Heart left ventricle (tissue), 13 donors: ENCODE data around the gene CNTN5.

Source experiments
- POLR2A ChIP-seq, 2 donors: fragments of 450-650 bp; IDR thresholded peaks; one replicate each; pipeline ENCODE4 v1.6.1; 2017; ENCODE audit warnings: antibody characterized with exemption in 2 of 2, mild to moderate bottlenecking in 2 of 2, moderate library complexity in 2 of 2
- TF ChIP-seq, protein P1 (sequence below), 12 donors: fragments of 200-600 bp; sonication (generic) in 4 of 12; IDR thresholded peaks; one replicate each; pipeline versions ENCODE4 v1.5.0 to v1.8.0; 2018 to 2022; ENCODE audit warnings: antibody characterized with exemption in 12 of 12, mild to moderate bottlenecking in 5 of 12
- donor health status: ischemic (EF 13 %, LVEDD 7.1; RV severe dilation, severe dysfunction).
- donor health status: DM: no; HTN: yes; CAD: no.
- donor health status: DM: no; HTN: no; CAD: no.
- donor health status: ischemic (EF 25% LVEDD 6.9; RV normal size, moderate dysfunction).
- donor health status: ischemic (EF 25% LVEDD 5.7; RV mildly dilated, moderate dysfunction).
- donor health status: ischemic (EF 35%, LVEDD 5.7; RV mildly dilated, moderate dysfunction).
- donor health status: nonischemic (EF 11% LVEDD 7.7; RV severe dilation, severe dysfunction).
- donor health status: DM: yes; HTN: yes; CAD: no.
- donor health status: PGD.
- donor health status: ischemic (EF 29% LVEDD 5.4; RV normal size, mild dysfunction).
- donor health status: nonischemic (EF 23%, LVEDD 6.1; RV moderate dilation, normal function).

DNA sequence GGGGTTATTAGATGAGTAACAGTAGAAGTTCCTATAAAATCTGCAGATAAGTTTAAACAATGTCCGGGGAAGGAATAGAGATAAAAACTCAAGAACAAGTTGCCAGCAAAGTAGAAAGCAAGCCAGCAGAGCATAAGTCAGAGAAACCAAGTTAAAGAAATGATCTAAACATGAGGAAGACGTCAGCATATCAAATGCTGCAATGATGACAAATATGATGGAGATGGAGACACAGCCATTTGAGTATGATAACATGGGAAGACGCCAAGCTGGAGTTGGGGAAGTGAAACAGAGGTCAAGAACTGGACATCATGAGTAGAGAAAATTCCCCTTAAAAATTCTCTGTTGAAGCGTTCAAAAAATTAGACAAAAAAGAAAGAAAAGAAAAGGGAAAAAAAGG lies 571.5 kb downstream of the CNTN5 start:
- TF ChIP-seq, protein P1, sequence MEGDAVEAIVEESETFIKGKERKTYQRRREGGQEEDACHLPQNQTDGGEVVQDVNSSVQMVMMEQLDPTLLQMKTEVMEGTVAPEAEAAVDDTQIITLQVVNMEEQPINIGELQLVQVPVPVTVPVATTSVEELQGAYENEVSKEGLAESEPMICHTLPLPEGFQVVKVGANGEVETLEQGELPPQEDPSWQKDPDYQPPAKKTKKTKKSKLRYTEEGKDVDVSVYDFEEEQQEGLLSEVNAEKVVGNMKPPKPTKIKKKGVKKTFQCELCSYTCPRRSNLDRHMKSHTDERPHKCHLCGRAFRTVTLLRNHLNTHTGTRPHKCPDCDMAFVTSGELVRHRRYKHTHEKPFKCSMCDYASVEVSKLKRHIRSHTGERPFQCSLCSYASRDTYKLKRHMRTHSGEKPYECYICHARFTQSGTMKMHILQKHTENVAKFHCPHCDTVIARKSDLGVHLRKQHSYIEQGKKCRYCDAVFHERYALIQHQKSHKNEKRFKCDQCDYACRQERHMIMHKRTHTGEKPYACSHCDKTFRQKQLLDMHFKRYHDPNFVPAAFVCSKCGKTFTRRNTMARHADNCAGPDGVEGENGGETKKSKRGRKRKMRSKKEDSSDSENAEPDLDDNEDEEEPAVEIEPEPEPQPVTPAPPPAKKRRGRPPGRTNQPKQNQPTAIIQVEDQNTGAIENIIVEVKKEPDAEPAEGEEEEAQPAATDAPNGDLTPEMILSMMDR (IDR thresholded peaks at IDR 0.05), result no peak
- TF ChIP-seq POLR2A (IDR thresholded peaks at IDR 0.05), result no peak
